GM10847 (cell line): ENCODE data around the gene UQCRC2.

Source experiments
- POLR2A ChIP-seq: IDR thresholded peaks from 2 replicates; pipeline ENCODE4 v1.6.1; 2011; ENCODE audit not compliant: insufficient read length; ENCODE audit errors: extremely low read depth

Gene UQCRC2

GRCh38 chr16:21971856-21972255, 18.7 kb downstream of the UQCRC2 start:
- TF ChIP-seq POLR2A: no peak

- TF ChIP-seq POLR2A: no peak
Observed at GRCh38 chr16:21973945-21974344, 20.8 kb downstream of the UQCRC2 start.

DNA sequence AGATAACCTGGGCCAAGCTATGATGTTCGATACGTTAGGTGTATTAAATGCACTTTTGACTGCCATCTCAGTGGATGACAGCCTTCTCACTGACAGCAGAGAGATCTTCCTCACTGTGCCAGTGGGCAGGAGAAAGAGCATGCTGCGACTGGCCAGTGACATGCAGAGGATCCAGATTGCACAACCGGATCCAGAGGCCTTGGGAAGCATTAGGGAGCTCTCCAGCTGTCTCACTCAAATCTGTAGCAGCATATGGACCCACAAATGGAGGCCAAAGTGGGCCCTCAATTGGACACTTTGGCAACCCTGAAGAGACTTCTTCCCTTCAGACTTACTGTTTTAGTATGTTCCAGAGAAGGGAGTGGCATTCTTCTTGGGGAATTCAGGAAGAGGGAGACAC, 26.9 kb downstream of the UQCRC2 start:
- no peak for TF ChIP-seq POLR2A

GRCh38 chr16:21982108-21982507, 28.9 kb downstream of the UQCRC2 start:
- TF ChIP-seq POLR2A: no peak

DNA sequence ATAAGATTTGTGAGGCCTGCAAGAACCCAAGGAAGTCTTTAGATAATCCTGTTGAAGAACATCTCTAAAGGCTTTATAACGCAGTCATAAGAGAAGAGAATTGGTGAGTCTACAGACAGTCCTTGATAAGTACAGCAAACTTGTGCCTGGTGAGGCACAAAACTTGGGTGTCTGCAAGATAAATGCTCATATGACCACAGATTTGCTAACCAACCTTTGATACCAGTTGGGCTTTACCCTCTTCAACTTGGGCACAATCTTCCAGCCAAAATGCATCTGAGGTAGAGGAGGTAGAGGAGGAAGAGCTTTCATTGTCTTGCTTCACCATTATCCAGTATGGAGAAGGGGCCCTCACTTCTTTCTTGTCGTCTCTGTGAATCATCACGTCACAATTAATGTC, 30.9 kb downstream of the UQCRC2 start:
- TF ChIP-seq POLR2A: no peak

GRCh38 chr16:21985524-21985923, 32.4 kb downstream of the UQCRC2 start:
- TF ChIP-seq POLR2A: no peak

GRCh38 chr16:21986692-21987246, 33.6 kb downstream of the UQCRC2 start:
- TF ChIP-seq POLR2A: no peak

DNA sequence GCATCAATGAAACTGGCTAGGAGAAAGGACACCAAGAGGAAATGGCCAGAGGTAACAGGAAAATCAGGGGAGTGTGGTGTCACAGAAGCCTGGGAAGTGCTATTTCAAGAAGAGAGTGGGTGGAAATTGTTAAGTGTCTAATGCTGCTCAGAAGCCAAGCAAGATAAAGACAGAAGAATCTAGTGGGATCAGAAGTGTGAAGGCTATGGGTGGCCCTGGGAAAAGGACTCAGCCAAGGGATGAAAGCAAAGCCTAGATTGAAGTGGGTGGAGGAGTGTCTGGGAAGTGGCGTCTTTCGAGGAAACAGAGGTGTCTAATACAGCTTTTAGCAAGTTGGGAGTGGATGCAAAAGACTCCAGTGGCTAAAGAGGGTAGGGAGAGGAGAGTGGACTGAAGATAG, 34.3 kb downstream of the UQCRC2 start:
- TF ChIP-seq POLR2A: no peak

GRCh38 chr16:21989133-21989532, 36.0 kb downstream of the UQCRC2 start:
- no peak for TF ChIP-seq POLR2A

DNA sequence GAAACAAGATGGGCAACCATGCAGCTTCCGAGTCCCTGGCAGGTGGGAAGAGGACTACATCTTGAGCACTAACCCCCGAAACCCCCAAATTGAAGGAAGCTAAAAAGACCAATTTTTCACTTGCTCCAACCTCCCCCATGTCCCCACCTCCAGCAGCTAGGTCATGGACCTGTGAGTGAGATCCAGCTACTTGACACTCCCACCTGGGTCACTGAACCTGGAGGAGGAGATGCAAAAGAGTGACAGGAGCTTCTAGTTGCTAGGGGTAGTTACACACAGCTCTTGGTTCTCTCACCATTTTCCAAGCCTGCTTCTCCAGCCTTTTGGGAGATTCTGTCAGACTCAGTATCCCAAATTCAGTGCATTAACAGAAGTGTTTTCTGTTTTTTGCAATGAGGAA, 36.6 kb downstream of the UQCRC2 start:
- no peak for TF ChIP-seq POLR2A

DNA sequence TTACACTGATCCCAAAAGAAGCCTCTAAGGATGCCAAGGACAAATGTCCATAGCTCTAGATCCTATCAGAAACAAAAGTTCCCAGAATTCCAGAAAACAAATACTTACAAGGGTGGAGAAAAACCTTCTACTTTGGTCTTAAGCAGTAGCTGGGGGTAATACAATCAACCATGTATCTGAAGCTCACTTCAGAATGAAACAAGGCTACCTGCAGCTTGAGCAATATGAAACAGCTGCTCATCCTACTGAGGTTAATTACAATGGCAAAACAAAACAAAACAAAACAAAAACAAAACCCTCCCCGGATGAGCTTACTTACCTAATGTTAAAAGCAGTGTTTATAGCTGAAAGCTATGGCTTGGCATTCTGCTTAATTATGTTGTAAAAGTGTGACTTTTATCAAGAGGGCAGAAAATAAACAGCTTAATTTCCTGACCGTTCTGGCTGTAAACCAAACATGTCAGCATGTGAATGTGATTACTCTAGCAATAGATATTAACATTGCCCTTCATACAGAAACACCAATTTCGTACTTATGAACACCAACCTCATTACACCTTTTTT, 37.3 kb downstream of the UQCRC2 start:
- TF ChIP-seq POLR2A: no peak

GRCh38 chr16:21991621-21992020, 38.5 kb downstream of the UQCRC2 start:
- TF ChIP-seq POLR2A: no peak

DNA sequence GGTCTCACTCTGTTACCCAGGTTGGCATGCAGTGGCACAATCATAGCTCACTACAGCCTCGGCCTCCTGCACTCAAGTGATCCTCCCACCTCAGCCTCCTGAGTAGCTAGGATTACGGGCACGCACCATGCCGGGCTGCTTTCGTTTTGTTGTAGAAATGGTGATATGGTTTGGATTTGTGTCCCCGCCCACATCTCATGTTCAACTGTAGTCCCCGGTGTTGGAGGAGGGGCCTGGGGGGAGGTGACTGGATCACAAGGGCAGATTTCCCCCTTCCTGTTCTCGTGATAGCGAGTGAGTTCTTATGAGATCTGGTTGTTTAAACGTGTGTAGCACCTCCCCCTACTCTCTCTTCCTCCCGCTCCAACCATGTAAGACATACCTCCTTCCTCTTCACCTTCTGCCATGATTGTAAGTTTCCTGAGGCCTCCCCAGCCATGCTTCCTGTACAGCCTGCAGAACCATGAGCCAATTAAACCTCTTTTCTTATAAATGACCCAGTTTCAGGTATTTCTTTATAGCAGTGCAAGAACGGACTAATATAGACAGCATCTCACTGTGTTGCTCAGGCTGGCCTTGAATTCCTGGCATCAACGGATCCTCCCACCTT, 41.8 kb downstream of the UQCRC2 start:
- TF ChIP-seq POLR2A: no peak

DNA sequence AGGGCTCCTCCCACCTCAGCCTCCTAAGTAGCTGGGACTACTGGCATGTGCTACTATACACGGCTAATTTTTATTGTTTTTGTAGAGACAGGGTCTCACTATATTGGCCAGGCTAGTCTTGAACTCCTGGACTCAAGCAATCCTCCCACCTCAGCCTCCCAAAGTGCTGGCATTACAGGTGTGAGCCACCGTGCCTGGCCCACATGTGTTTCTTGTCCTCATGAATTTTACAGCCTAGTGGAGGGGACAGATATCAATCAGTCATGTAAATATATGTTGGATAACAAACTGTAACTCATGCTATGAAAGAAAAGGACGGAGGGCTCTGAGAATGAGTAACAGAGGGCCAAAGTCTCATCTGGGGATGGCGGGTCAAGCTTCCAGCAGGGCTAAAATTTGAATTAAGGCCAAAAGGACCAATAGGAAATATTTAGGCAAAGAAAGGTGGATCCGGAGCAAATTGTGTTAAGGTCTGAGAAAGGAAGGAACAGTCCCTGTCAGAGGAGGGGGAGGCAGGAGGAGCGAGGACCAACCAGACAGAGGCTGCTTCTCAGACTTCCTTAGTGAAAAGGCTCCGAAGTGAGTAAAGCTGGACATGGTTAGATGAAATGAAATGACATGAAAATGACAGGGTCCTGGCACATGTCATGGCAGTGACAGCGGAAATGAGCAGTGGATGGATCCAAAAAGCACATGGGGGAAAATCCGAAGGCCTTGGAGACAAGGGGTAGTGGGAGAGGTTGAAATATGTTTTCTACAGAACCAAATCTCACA, 43.9 kb downstream of the UQCRC2 start:
- no peak for TF ChIP-seq POLR2A

DNA sequence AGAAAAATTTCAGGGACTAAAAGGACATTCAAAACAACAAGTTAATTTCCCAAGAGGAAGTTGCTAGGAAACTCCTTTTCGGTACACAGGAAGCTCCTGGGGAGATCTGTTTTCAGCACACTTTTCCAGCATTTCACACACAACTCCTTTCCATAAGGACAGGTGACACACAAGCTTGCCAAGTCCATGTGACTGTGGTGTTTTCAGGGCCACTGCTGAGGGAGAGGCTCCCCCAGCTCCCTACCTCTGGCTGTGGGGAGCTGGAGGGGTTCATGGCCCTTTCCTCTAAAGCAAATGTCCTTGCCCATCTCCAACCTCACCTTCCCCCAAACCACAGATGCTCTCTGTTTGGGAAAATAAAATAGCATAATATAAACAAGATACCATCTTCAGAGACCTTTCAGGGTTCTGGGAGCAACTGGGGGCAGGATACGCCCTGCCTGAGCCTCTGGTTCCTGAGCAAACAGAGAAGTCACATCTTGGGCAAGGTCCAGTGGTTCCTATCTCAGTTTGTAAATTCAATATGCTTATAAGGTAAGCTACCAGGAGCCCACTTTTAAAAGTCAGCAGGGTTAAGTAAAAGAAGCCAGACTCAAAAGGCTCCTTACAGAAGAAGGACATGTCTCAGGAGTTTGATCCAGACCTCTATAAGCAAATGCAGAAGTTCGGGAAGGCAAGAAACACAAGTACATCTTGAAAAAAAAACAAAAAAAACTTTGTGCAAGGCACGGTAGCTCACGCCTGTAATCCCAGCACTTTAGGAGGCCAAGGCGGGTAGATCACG, 44.7 kb downstream of the UQCRC2 start:
- no peak for TF ChIP-seq POLR2A
